GM23248 (cell line): ENCODE results near the gene MLC1.

ENCODE experiments used
- EZH2 ChIP-seq: fragments of 200-600 bp; sonication (generic); IDR thresholded peaks from 2 replicates; pipeline ENCODE4 v1.6.1; 2018; ENCODE audit warnings: antibody characterized with exemption, mild to moderate bottlenecking; ENCODE audit not compliant: insufficient read depth, poor library complexity, severe bottlenecking
- EZH2phosphoT487 ChIP-seq: fragments of 200-600 bp; sonication (generic); IDR thresholded peaks from 2 replicates; pipeline ENCODE4 v1.6.1; 2018; ENCODE audit warnings: antibody characterized with exemption, moderate library complexity, mild to moderate bottlenecking, low read depth; ENCODE audit not compliant: insufficient read depth

GRCh38 chr22:50134481-50134880 lies 49.3 kb upstream of the MLC1 start:
- no peak for TF ChIP-seq EZH2
- TF ChIP-seq EZH2phosphoT487 = no peak
